Heart right ventricle (tissue), 16 donors: ENCODE data around the gene CBLB. TPM values are rescaled to one million over a fixed set of nuclear protein-coding genes. Genes with fewer than 3 reads are reported as not detected.

Source experiments
- ATAC-seq, 8 donors: fragments of 200-7000 bp; cut with Tn5 transposase; one replicate each; pipeline ENCODE4 v1.9.1; 2020; ENCODE audit warnings: mild to moderate bottlenecking in 8 of 8, moderate library complexity in 8 of 8, moderate number of reproducible peaks in 1 of 8
- DNase-seq, 2 donors: peaks; one replicate each; pipeline ENCODE4 v3.0.0-alpha.2; 2020
- H3K27ac ChIP-seq, 10 donors: fragments of 200-600 bp; sonication (generic) in 2 of 10; one replicate each; pipeline versions ENCODE4 v1.5.0 to v1.8.0; 2020 to 2022; ENCODE audit warnings: mild to moderate bottlenecking in 3 of 10
- H3K27me3 ChIP-seq, 7 donors: fragments of 200-600 bp; one replicate each; pipeline ENCODE4 v1.8.0; 2021 to 2022; ENCODE audit warnings: mild to moderate bottlenecking in 2 of 7
- H3K36me3 ChIP-seq, 9 donors: fragments of 200-600 bp; sonication (generic) in 1 of 9; one replicate each; pipeline versions ENCODE4 v1.5.0 to v1.8.0; 2020 to 2022; ENCODE audit warnings: mild to moderate bottlenecking in 2 of 9
- H3K4me1 ChIP-seq, 9 donors: fragments of 200-600 bp; sonication (generic) in 1 of 9; one replicate each; pipeline versions ENCODE4 v1.5.0 to v1.8.0; 2020 to 2022; ENCODE audit warnings: mild to moderate bottlenecking in 4 of 9
- H3K4me3 ChIP-seq, 10 donors: fragments of 200-600 bp; sonication (generic) in 2 of 10; one replicate each; pipeline versions ENCODE4 v1.5.0 to v1.8.0; 2020 to 2022; ENCODE audit warnings: mild to moderate bottlenecking in 7 of 10, moderate library complexity in 2 of 10
- H3K9me3 ChIP-seq, 11 donors: fragments of 200-600 bp in 10 of 11; sonication (generic) in 2 of 11; one replicate each; pipeline versions ENCODE4 v1.5.0 to v1.8.0; 2013 to 2022; ENCODE audit warnings: mild to moderate bottlenecking in 2 of 11, control low read depth in 1 of 11, moderate library complexity in 1 of 11
- CTCF ChIP-seq, 9 donors: fragments of 200-600 bp; sonication (generic) in 2 of 9; IDR thresholded peaks; one replicate each; pipeline versions ENCODE4 v1.5.0 to v1.8.0; 2021 to 2022; ENCODE audit warnings: antibody characterized with exemption in 9 of 9, mild to moderate bottlenecking in 5 of 9, moderate library complexity in 1 of 9
- WGBS, 2 donors: extraction: QIAGEN DNeasy Blood & Tissue Kit; methylation state at CpG; one replicate each; pipeline ENCODE4 v1.1.7; 2013; ENCODE audit warnings: inconsistent platforms in 1 of 2; 5-methylcytosine and 5-hydroxymethylcytosine counted together
- intact Hi-C, 10 donors: fragments of 100-400 bp; cut with DNase I; formaldehyde crosslinking; loops; one replicate each; pipeline versions ENCODE4 v1.11.1 to v1.14.2; 2022
- polyA plus RNA-seq, 2 donors: library from polyadenylated mRNA; stranded (reverse); fragments of 200-250 nt; gene quantifications; one replicate each; pipeline ENCODE4 v1.2.3, GENCODE V29; 2013
- total RNA-seq, 10 donors: library from RNA; stranded (reverse); fragmentation: NEBNext Ultra II Directional in 3 of 10; extraction: Animal tissue kit (Norgen Biotek cat#: 25700) in 3 of 10; gene quantifications; one replicate each; pipeline versions ENCODE4 v1.2.1 to v1.2.4, GENCODE V29; 2021 to 2023
- donor health status: Arrhythmogenic right ventricular cardiomyopathy.
- donor health status: ischemic (EF 13 %, LVEDD 7.1; RV severe dilation, severe dysfunction).
- donor health status: healthy with polysubstance abuse.
- donor health status: DM: no; HTN: yes; CAD: no.
- donor health status: DM: no; HTN: no; CAD: no.
- donor health status: ischemic (EF 25% LVEDD 6.9; RV normal size, moderate dysfunction).
- donor health status: ischemic (EF 25% LVEDD 5.7; RV mildly dilated, moderate dysfunction).
- donor health status: healthy.
- donor health status: DM: yes; HTN: yes; CAD: no.
- donor health status: Ischemic cardiomyopathy.
- donor health status: ischemic (EF 35%, LVEDD 5.7; RV mildly dilated, moderate dysfunction).
- donor health status: nonischemic (EF 11% LVEDD 7.7; RV severe dilation, severe dysfunction).
- donor health status: DM: yes; HTN: yes; CAD: no.
- donor health status: PGD.
- donor health status: ischemic (EF 29% LVEDD 5.4; RV normal size, mild dysfunction).
- donor health status: nonischemic (EF 23%, LVEDD 6.1; RV moderate dilation, normal function).

CBLB gene
- total and polyA plus RNA-seq, 12 donors: 14.2 to 72.7 (median 46.0) TPM

GRCh38 chr3:105813710-105814109, 55.1 kb downstream of the CBLB start:
- WGBS, 2 donors: 46 to 61% methylated on average over 1 of the region's 1 CpG
- H3K4me1 ChIP-seq: peaks cover 0 to 66% (median 51%) of the 10 kb centered on the region in 9 donors
- no peak for TF ChIP-seq CTCF (IDR thresholded peaks at IDR 0.05)

GRCh38 chr3:105812194-105812586, 56.6 kb downstream of the CBLB start:
- no peak for TF ChIP-seq CTCF (IDR thresholded peaks at IDR 0.05)
- H3K36me3 ChIP-seq: no peaks in the 10 kb centered on the region
- no peak overlapping the region for H3K4me3 ChIP-seq
- peaks cover 0 to 6% (median 0%) of the 10 kb centered on the region in 11 donors for H3K9me3 ChIP-seq
- DNase-seq (no peak), ATAC-seq (no peak)
- peak overlapping the region in 1 of 10 donors; percentile 11 for H3K27ac ChIP-seq
- H3K4me1 ChIP-seq: peaks cover 0 to 71% (median 50%) of the 10 kb centered on the region in 9 donors
- WGBS, 2 donors: 89 to 90% methylated on average over 1 of the region's 1 CpG
- intact Hi-C loops: no loop called here
- H3K27me3 ChIP-seq: no peaks in the 10 kb centered on the region

More at GRCh38 chr3:105813710-105814109, 55.1 kb downstream of the CBLB start:
- H3K27me3 ChIP-seq: no peaks in the 10 kb centered on the region
- H3K9me3 ChIP-seq: peaks cover 0 to 6% (median 0%) of the 10 kb centered on the region in 11 donors
- ATAC-seq (no peak), DNase-seq (no peak)
- H3K4me3 ChIP-seq: no peak overlapping the region
- peak overlapping the region in 3 of 10 donors; percentile 4 to 35 (median 11) for H3K27ac ChIP-seq
- intact Hi-C loops: no loop called here
- H3K36me3 ChIP-seq: no peaks in the 10 kb centered on the region

- DNase-seq: no peak
- H3K4me1 ChIP-seq: peaks cover 0 to 71% (median 51%) of the 10 kb centered on the region in 9 donors
- peaks cover 0 to 6% (median 0%) of the 10 kb centered on the region in 11 donors for H3K9me3 ChIP-seq
- H3K27me3 ChIP-seq: no peaks in the 10 kb centered on the region
- 79 to 85% methylated on average over 10 of the region's 10 CpGs for WGBS, 2 donors
- no peak for ATAC-seq
- H3K4me3 ChIP-seq: no peak overlapping the region
- intact Hi-C loops: no loop called here
- TF ChIP-seq CTCF (IDR thresholded peaks at IDR 0.05): no peak
- no peaks in the 10 kb centered on the region for H3K36me3 ChIP-seq
- H3K27ac ChIP-seq: no peak overlapping the region
Measured at GRCh38 chr3:105811518-105812193, 57.2 kb downstream of the CBLB start.

GRCh38 chr3:105809208-105809888, 59.5 kb downstream of the CBLB start:
- ATAC-seq: no peak

More at GRCh38 chr3:105809208-105809888, 59.5 kb downstream of the CBLB start:
- intact Hi-C loops: no loop called here
- TF ChIP-seq CTCF (IDR thresholded peaks at IDR 0.05): no peak
- DNase-seq: no peak
- Histone ChIP-seq H3K27me3 (no peaks in the 10 kb centered on the region), H3K4me3 (no peak overlapping the region), H3K36me3 (no peaks in the 10 kb centered on the region), H3K9me3 (no peaks in the 10 kb centered on the region), H3K4me1 (peaks cover 0 to 82% (median 61%) of the 10 kb centered on the region in 9 donors), H3K27ac (peak overlapping the region in 5 of 10 donors; percentile 1 to 54 (median 18))
- WGBS, 2 donors: 19 to 39% methylated on average over 2 of the region's 2 CpGs
